IMR-90 (cell line): ENCODE results near the gene TEX101. TPM values are rescaled to one million over a fixed set of nuclear protein-coding genes. Genes with fewer than 3 reads are reported as not detected.
"Not testable (repeated sequence)": the region's sequence is repeated elsewhere in the genome, so short reads cannot be mapped to it uniquely, and the experiment has no call there.

ENCODE experiments used
- ATAC-seq: fragments of 200-7000 bp; cut with Tn5 transposase; 2 replicates; pipeline ENCODE4 v1.9.1; 2020; ENCODE audit warnings: low read depth, mild to moderate bottlenecking, moderate library complexity
- BruUV-seq: library from RNA; stranded (reverse); fragments of 400-500 nt; replicated peaks from 2 replicates; lab custom pipeline; 2021; lab: Mats Ljungman, UMichigan
- CTCF ChIA-PET: fragments of 300-600 bp; formaldehyde crosslinking; extraction: SDS; loops from one replicate; lab custom pipeline; 2021; ENCODE audit warnings: antibody characterized with exemption; lab: Yijun Ruan, JAX
- POLR2A ChIA-PET: fragments of 300-600 bp; sonication (Branson Sonifier 250); formaldehyde crosslinking; loops from one replicate; lab custom pipeline; 2022; ENCODE audit warnings: antibody characterized with exemption; ENCODE audit not compliant: unreplicated experiment; lab: Charles Lee
- DNase-seq: peaks from one replicate; pipeline ENCODE4 v3.0.0; 2013
- H2AFZ ChIP-seq: replicated peaks from 2 replicates; pipeline ENCODE3; 2013; ENCODE audit warnings: low read length, mild to moderate bottlenecking; ENCODE audit not compliant: poor library complexity
- H2AK5ac ChIP-seq: 2 replicates; pipeline ENCODE4 v1.6.1; 2013; ENCODE audit warnings: low read depth, low read length, inconsistent platforms
- H2AK9ac ChIP-seq: replicated peaks from 2 replicates; pipeline ENCODE3; 2013; ENCODE audit warnings: mild to moderate bottlenecking, low read depth, low read length, moderate library complexity; ENCODE audit not compliant: poor library complexity
- H2BK120ac ChIP-seq: 2 replicates; pipeline ENCODE4 v1.6.1; 2013; ENCODE audit warnings: low read depth, low read length, inconsistent platforms
- H2BK15ac ChIP-seq: 3 replicates; pipeline ENCODE4 v1.6.1; 2013; ENCODE audit warnings: low read depth, low read length, inconsistent platforms
- H2BK20ac ChIP-seq: 2 replicates; pipeline ENCODE4 v1.6.1; 2013; ENCODE audit warnings: low read depth, mild to moderate bottlenecking, inconsistent platforms, low read length, moderate library complexity
- H2BK5ac ChIP-seq: 2 replicates; pipeline ENCODE4 v1.6.1; 2013; ENCODE audit warnings: mild to moderate bottlenecking, low read depth, low read length, inconsistent platforms; ENCODE audit not compliant: poor library complexity, severe bottlenecking
- H3K14ac ChIP-seq: replicated peaks from 2 replicates; pipeline ENCODE4 v1.6.1; 2013; ENCODE audit warnings: low read depth, low read length, inconsistent platforms
- H3K18ac ChIP-seq: 2 replicates; pipeline ENCODE4 v1.6.1; 2013; ENCODE audit warnings: low read depth, low read length, control low read depth
- H3K23ac ChIP-seq: 2 replicates; pipeline ENCODE4 v1.6.1; 2013; ENCODE audit warnings: low read depth, low read length, inconsistent platforms
- H3K27ac ChIP-seq: 2 replicates; pipeline ENCODE4 v1.5.1; 2013; ENCODE audit warnings: mild to moderate bottlenecking, control low read depth, low read length; ENCODE audit not compliant: insufficient read depth
- H3K27me3 ChIP-seq: 2 replicates; pipeline ENCODE4 v1.6.1; 2013; ENCODE audit warnings: low read length; ENCODE audit not compliant: control insufficient read depth, insufficient read depth
- H3K36me3 ChIP-seq: 2 replicates; pipeline ENCODE4 v1.6.1; 2013; ENCODE audit warnings: low read length, mixed read lengths; ENCODE audit not compliant: control insufficient read depth, insufficient read depth
- H3K4ac ChIP-seq: 2 replicates; pipeline ENCODE4 v1.6.1; 2013; ENCODE audit warnings: low read depth, low read length, inconsistent platforms
- H3K4me1 ChIP-seq: 2 replicates; pipeline ENCODE4 v1.6.1; 2013; ENCODE audit warnings: low read length, mixed read lengths; ENCODE audit not compliant: control insufficient read depth, insufficient read depth
- H3K4me2 ChIP-seq: 2 replicates; pipeline ENCODE4 v1.6.1; 2013; ENCODE audit warnings: low read depth, mild to moderate bottlenecking, control low read depth, low read length, moderate library complexity
- H3K4me3 ChIP-seq: 2 replicates; pipeline ENCODE4 v1.5.1; 2013; ENCODE audit warnings: low read depth, mild to moderate bottlenecking, control low read depth, low read length, moderate library complexity; ENCODE audit not compliant: insufficient read depth
- H3K56ac ChIP-seq: 2 replicates; pipeline ENCODE4 v1.6.1; 2013; ENCODE audit warnings: low read length, inconsistent platforms; ENCODE audit not compliant: insufficient read depth; ENCODE audit errors: extremely low read depth
- H3K79me1 ChIP-seq, 2 experiments: 2 replicates each; pipeline ENCODE4 v1.6.1; 2013; ENCODE audit warnings: low read length in 2 of 2, inconsistent platforms in 1 of 2, low read depth in 1 of 2
- H3K9ac ChIP-seq: 2 replicates; pipeline ENCODE4 v1.6.1; 2013; ENCODE audit warnings: low read depth, low read length, control low read depth
- H3K9me1 ChIP-seq: 2 replicates; pipeline ENCODE4 v1.6.1; 2013; ENCODE audit warnings: low read length, inconsistent platforms; ENCODE audit not compliant: insufficient read depth
- H3K9me3 ChIP-seq: 2 replicates; pipeline ENCODE4 v1.6.1; 2013; ENCODE audit warnings: low read length; ENCODE audit not compliant: control insufficient read depth, insufficient read depth
- H4K20me1 ChIP-seq: 2 replicates; pipeline ENCODE4 v1.6.1; 2013; ENCODE audit warnings: low read length, inconsistent platforms; ENCODE audit not compliant: insufficient read depth
- H4K5ac ChIP-seq: 2 replicates; pipeline ENCODE4 v1.6.1; 2013; ENCODE audit warnings: mild to moderate bottlenecking, low read depth, low read length, control low read depth
- H4K8ac ChIP-seq, 2 experiments: 2 replicates each; pipeline ENCODE4 v1.6.1; 2013; ENCODE audit warnings: low read depth in 2 of 2, low read length in 2 of 2, control low read depth in 1 of 2, inconsistent platforms in 1 of 2
- H4K91ac ChIP-seq: 2 replicates; pipeline ENCODE4 v1.6.1; 2013; ENCODE audit warnings: low read depth, low read length, inconsistent platforms; ENCODE audit not compliant: insufficient read depth
- WGBS, 2 experiments: methylation state at CpG; one replicate each; pipeline versions ENCODE4 v1.1.5 to v1.1.7; 2013; ENCODE audit warnings: missing lambda C conversion rate in 2 of 2; ENCODE audit not compliant: insufficient read length in 1 of 2; ENCODE audit errors: extremely low coverage in 2 of 2; 5-methylcytosine and 5-hydroxymethylcytosine counted together
- dilution Hi-C: fragments of 300-500 bp; cut with HindIII; formaldehyde crosslinking; loops from one replicate; pipeline ENCODE4 v1.14.3; 2018; ENCODE audit warnings: low sequenced_read_pairs; ENCODE audit not compliant: unreplicated experiment
- in situ Hi-C: fragments of 300-500 bp; cut with MboI; formaldehyde crosslinking; loops from 3 replicates; pipeline ENCODE4 v1.14.3; 2019; ENCODE audit warnings: low sequenced_read_pairs, inconsistent platforms, mixed read lengths
- intact Hi-C: fragments of 100-400 bp; cut with micrococcal nuclease; formaldehyde crosslinking; loops from 2 replicates; pipeline ENCODE4 v1.10.0; 2022
- polyA plus RNA-seq, 3 experiments: library from polyadenylated mRNA; depleted of rRNA; stranded (reverse); fragments of >200 nt; gene quantifications; 2 replicates each; pipeline ENCODE4 v1.2.3, GENCODE V29; 2012; ENCODE audit warnings: low replicate concordance in 1 of 3
- total RNA-seq: library from RNA; depleted of rRNA; stranded (reverse); fragments of >200 nt; gene quantifications from 2 replicates; pipeline ENCODE4 v1.2.3, GENCODE V29; 2012

The TEX101 gene
- total and polyA plus RNA-seq, 2 of the 4 experiments (the other 2 are of a cell fraction) = not detected

DNA sequence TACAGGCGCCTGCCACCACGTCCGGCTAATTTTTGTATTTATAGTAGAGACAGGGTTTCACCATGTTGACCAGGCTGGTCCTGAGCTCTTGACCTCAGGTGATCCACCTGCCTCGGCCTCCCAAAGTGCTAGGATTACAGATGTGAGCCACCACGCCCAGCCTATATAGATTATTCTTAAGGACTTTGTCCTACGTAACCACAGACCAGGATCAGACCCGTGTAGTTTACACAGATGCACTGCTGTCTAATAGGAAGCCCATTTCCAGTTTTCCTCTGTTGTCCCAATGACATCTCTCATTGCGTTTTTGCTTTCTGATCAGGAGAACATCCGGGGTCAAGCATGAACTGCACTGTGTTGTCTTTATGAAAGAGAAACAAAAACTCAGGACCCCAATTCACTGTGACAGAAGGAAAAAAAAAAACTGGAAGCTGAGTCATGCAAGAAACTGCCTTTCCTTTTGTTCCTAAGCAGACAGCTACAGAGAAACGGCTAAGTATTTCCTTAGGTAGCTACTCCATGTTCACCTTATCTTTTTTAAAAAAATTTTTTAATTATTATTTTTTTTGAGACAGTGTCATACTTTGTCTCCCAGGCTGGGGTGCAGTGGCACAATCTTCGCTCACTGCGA, 32.0 kb upstream of the TEX101 start:
- H2BK5ac ChIP-seq, H3K18ac ChIP-seq, H3K27ac ChIP-seq, CTCF ChIA-PET, H3K79me1 ChIP-seq, H3K9me3 ChIP-seq, H3K36me3 ChIP-seq, H3K56ac ChIP-seq, H3K9ac ChIP-seq, H2BK15ac ChIP-seq, H4K8ac ChIP-seq, H2AFZ ChIP-seq, intact Hi-C loops, H3K9me1 ChIP-seq, H3K4ac ChIP-seq, H3K4me1 ChIP-seq, H3K4me3 ChIP-seq, DNase-seq, H2BK20ac ChIP-seq, H3K4me2 ChIP-seq, BruUV-seq, H4K91ac ChIP-seq, H2AK5ac ChIP-seq, H3K23ac ChIP-seq, POLR2A ChIA-PET, H3K14ac ChIP-seq, H4K5ac ChIP-seq, H2AK9ac ChIP-seq, H4K20me1 ChIP-seq, ATAC-seq, H2BK120ac ChIP-seq, dilution Hi-C loops, in situ Hi-C loops: not testable (repeated sequence)
- peaks cover 13% of the 10 kb centered on the region for H3K27me3 ChIP-seq
- no CpG with 5 or more reads among the region's 12 CpGs for WGBS, 2 experiments

DNA sequence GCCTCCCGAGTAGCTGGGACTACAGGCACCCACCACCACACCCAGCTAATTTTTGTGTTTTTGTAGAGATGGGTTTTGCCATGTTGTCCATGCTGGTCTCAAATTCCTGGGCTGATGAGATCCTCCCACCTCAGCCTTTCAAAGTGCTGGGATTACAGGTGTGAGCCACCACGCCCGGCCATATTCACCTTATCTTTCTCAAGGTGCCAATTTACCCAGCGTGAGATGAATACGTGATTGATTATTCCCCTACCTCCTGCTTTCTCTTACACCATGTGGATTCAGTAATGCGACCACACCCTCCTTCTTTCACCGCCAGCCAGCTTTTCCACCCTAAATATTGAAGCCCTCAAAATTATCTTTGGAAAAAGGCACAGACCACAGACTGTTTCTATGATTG, 31.4 kb upstream of the TEX101 start:
- WGBS, 2 experiments = 60% methylated on average over 1 of the region's 7 CpGs; no CpG with 5 or more reads in 1 of the 2 experiments
- not testable (repeated sequence) for H2BK20ac ChIP-seq, ATAC-seq

More for the DNA sequence above, 31.4 kb upstream of the TEX101 start:
- H3K4me3 ChIP-seq, H3K14ac ChIP-seq, H4K8ac ChIP-seq, H3K56ac ChIP-seq, H3K79me1 ChIP-seq, H2AK5ac ChIP-seq, H2BK15ac ChIP-seq, in situ Hi-C loops, CTCF ChIA-PET, DNase-seq, H3K4me1 ChIP-seq, H3K23ac ChIP-seq, H3K18ac ChIP-seq, H2AK9ac ChIP-seq, POLR2A ChIA-PET, dilution Hi-C loops, H3K9me1 ChIP-seq, H4K91ac ChIP-seq, H2BK120ac ChIP-seq, H3K4ac ChIP-seq, H3K27ac ChIP-seq, intact Hi-C loops, H3K9me3 ChIP-seq, H4K5ac ChIP-seq, H3K4me2 ChIP-seq, BruUV-seq, H3K36me3 ChIP-seq, H2AFZ ChIP-seq, H2BK5ac ChIP-seq, H3K9ac ChIP-seq, H4K20me1 ChIP-seq: not testable (repeated sequence)
- peaks cover 13% of the 10 kb centered on the region for H3K27me3 ChIP-seq
